OCI-LY1 (cell line): ENCODE data around the gene CSTF2.

Experiments used
- H2AFZ ChIP-seq: fragments of 200-600 bp; sonication (generic), shearing (Covaris generic); 2 replicates; pipeline ENCODE4 v1.6.0; 2014; ENCODE audit warnings: antibody characterized with exemption, mild to moderate bottlenecking, low read length
- H3F3A ChIP-seq: fragments of 200-600 bp; sonication (generic), shearing (Covaris generic); 2 replicates; pipeline ENCODE4 v1.6.0; 2014; ENCODE audit warnings: mild to moderate bottlenecking, antibody characterized with exemption, low read length, moderate library complexity; ENCODE audit not compliant: insufficient read depth
- H3K27ac ChIP-seq: fragments of 200-600 bp; sonication (generic); 2 replicates; pipeline ENCODE4 v1.5.1; 2014; ENCODE audit warnings: low read length, mixed run types, mild to moderate bottlenecking, low read depth; ENCODE audit not compliant: poor library complexity, severe bottlenecking
- H3K27me3 ChIP-seq: fragments of 200-600 bp; sonication (generic); 2 replicates; pipeline ENCODE4 v1.6.0; 2014; ENCODE audit warnings: antibody characterized with exemption, mild to moderate bottlenecking, low read length, moderate library complexity; ENCODE audit not compliant: insufficient read depth
- H3K36me3 ChIP-seq: fragments of 200-600 bp; sonication (generic); 2 replicates; pipeline ENCODE4 v1.6.1; 2014; ENCODE audit warnings: mild to moderate bottlenecking, antibody characterized with exemption, low read length, moderate library complexity, mixed read lengths; ENCODE audit not compliant: insufficient read depth
- H3K4me1 ChIP-seq: fragments of 200-600 bp; sonication (generic); 2 replicates; pipeline ENCODE4 v1.5.1; 2014; ENCODE audit warnings: mild to moderate bottlenecking, low read length, moderate library complexity; ENCODE audit not compliant: insufficient read depth, severe bottlenecking
- H3K4me2 ChIP-seq: fragments of 200-600 bp; sonication (generic), shearing (Covaris generic); 2 replicates; pipeline ENCODE4 v1.6.1; 2014; ENCODE audit warnings: low read length
- H3K4me3 ChIP-seq: fragments of 200-600 bp; sonication (generic); 2 replicates; pipeline ENCODE4 v1.5.1; 2014; ENCODE audit warnings: low read length, low read depth, mild to moderate bottlenecking, mixed read lengths; ENCODE audit not compliant: poor library complexity, severe bottlenecking
- H3K79me2 ChIP-seq: fragments of 200-600 bp; shearing (Covaris generic); 2 replicates; pipeline ENCODE4 v1.6.1; 2016; ENCODE audit warnings: mixed run types, low read length, mixed read lengths; ENCODE audit not compliant: insufficient read depth
- H3K9ac ChIP-seq: fragments of 200-600 bp; sonication (generic), shearing (Covaris generic); 2 replicates; pipeline ENCODE4 v1.6.1; 2014; ENCODE audit warnings: mild to moderate bottlenecking, low read length, mixed read lengths
- H3K9me2 ChIP-seq: fragments of 200-600 bp; sonication (generic), shearing (Covaris generic); 2 replicates; pipeline ENCODE4 v1.6.1; 2014; ENCODE audit warnings: low read depth, mild to moderate bottlenecking, low read length, mixed read lengths
- H3K9me3 ChIP-seq: fragments of 200-600 bp; shearing (Covaris generic); 2 replicates; pipeline ENCODE4 v1.6.1; 2014; ENCODE audit warnings: low read length, mixed read lengths
- H4K20me1 ChIP-seq: fragments of 200-600 bp; sonication (generic), shearing (Covaris generic); 2 replicates; pipeline ENCODE4 v1.6.0; 2016; ENCODE audit warnings: mild to moderate bottlenecking, low read length; ENCODE audit not compliant: insufficient read depth
- EZH2 ChIP-seq: fragments of 200-600 bp; sonication (generic), shearing (Covaris generic); IDR thresholded peaks from 2 replicates; pipeline ENCODE4 v1.8.0; 2017; ENCODE audit warnings: borderline replicate concordance, mixed run types, mild to moderate bottlenecking, antibody characterized with exemption, low read length, moderate library complexity, mixed read lengths
- TF ChIP-seq, protein P1 (sequence below): fragments of 200-600 bp; sonication (generic), shearing (Covaris generic); IDR thresholded peaks from 2 replicates; pipeline ENCODE4 v1.5.1; 2017; ENCODE audit warnings: mild to moderate bottlenecking, antibody characterized with exemption, low read length, moderate library complexity, mixed read lengths

CSTF2 gene

DNA sequence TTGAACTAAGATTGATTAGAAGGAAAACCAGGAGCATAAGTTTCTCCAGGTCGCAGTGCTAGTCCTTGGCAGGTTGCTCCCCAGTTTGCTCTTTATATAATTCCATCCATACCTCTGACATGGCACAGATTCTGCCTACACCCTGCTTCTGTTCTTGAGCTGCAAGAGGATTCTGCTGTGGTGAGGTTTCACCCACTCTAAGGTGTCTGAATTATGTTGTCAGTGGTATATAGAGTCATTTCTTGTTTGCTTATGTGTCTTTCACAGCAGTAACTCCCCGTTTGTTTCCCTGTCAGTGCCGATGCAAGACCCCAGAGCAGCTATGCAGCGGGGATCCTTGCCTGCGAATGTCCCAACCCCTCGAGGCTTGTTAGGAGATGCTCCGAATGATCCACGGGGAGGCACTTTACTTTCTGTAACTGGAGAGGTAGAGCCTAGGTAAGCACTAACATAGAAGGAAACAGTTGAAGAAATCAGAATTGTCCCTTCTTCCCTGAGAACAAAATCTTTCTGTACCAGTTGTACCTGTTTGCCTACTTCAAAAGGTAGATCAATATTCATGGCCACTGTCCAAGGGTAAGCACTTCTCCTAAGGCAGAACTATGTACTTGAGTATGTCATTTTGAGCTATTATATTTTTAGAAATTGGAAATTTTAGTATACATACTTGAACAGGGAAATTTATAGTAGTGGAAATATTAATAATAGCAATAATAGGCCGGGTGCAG lies 11.2 kb downstream of the CSTF2 start:
- Histone ChIP-seq H3K27me3 (no peaks in the 10 kb centered on the region), H3K4me1 (no peaks in the 10 kb centered on the region), H3K9me3 (no peaks in the 10 kb centered on the region), H2AFZ (no peak overlapping the region), H4K20me1 (no peaks in the 10 kb centered on the region), H3K79me2 (no peaks in the 10 kb centered on the region), H3F3A (no peaks in the 10 kb centered on the region), H3K9ac (no peak overlapping the region), H3K9me2 (no peaks in the 10 kb centered on the region), H3K4me2 (no peak overlapping the region), H3K4me3 (no peak overlapping the region), H3K36me3 (peaks cover 72% of the 10 kb centered on the region), H3K27ac (no peak overlapping the region)
- TF ChIP-seq, protein P1, sequence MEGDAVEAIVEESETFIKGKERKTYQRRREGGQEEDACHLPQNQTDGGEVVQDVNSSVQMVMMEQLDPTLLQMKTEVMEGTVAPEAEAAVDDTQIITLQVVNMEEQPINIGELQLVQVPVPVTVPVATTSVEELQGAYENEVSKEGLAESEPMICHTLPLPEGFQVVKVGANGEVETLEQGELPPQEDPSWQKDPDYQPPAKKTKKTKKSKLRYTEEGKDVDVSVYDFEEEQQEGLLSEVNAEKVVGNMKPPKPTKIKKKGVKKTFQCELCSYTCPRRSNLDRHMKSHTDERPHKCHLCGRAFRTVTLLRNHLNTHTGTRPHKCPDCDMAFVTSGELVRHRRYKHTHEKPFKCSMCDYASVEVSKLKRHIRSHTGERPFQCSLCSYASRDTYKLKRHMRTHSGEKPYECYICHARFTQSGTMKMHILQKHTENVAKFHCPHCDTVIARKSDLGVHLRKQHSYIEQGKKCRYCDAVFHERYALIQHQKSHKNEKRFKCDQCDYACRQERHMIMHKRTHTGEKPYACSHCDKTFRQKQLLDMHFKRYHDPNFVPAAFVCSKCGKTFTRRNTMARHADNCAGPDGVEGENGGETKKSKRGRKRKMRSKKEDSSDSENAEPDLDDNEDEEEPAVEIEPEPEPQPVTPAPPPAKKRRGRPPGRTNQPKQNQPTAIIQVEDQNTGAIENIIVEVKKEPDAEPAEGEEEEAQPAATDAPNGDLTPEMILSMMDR: no peak
- TF ChIP-seq EZH2: no peak

DNA sequence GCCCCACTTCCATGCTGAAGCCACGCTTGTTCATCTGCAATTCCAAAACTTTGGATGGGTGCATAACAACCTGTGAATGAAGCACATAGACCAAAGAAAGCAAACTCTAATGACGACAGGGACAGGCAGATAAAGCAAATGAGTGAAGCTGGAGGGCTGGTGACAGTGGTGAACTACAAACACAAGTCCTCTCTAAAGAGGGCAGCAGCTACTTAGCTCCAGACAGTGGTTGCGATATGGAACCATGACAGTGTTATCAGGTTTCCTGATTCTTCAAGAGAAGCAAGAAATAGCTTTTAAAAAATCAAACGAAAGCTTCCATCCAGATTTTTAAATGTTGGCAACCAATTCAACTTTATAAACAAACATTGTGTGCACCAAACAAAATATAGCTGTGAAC lies 30.1 kb downstream of the CSTF2 start:
- H3F3A ChIP-seq: no peaks in the 10 kb centered on the region
- TF ChIP-seq, protein P1: no peak
- TF ChIP-seq EZH2: no peak
- no peak overlapping the region for H3K4me2 ChIP-seq
- no peaks in the 10 kb centered on the region for H3K9me2 ChIP-seq
- H3K9ac ChIP-seq: no peak overlapping the region
- H4K20me1 ChIP-seq: no peaks in the 10 kb centered on the region
- H3K27ac ChIP-seq: no peak overlapping the region
- no peaks in the 10 kb centered on the region for H3K27me3 ChIP-seq
- H3K4me1 ChIP-seq: no peaks in the 10 kb centered on the region
- H3K36me3 ChIP-seq: no peaks in the 10 kb centered on the region
- H3K9me3 ChIP-seq: no peaks in the 10 kb centered on the region
- no peaks in the 10 kb centered on the region for H3K79me2 ChIP-seq
- H2AFZ ChIP-seq: no peak overlapping the region
- no peak overlapping the region for H3K4me3 ChIP-seq

DNA sequence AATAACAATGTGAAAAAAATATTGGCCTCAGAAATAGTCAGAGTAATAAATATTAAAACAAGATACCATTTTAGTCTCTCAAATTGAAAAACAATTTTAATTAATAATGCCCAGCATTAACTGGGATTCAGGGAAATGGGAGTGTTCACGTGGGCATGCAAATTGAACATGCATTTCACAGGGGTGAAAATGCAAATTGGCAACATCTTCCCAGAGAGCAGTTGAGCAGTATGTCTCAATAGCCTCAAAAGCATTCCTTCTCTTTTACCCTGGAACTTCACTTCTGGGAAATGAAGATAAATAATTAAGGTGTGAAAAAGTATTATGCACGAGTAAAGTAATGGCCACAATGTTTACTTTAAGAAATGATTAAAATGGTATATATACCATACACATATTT lies 32.6 kb downstream of the CSTF2 start:
- no peaks in the 10 kb centered on the region for H3K27me3 ChIP-seq
- no peak overlapping the region for H3K4me2 ChIP-seq
- H3K9me2 ChIP-seq: no peaks in the 10 kb centered on the region
- no peak overlapping the region for H3K4me3 ChIP-seq
- H3K9me3 ChIP-seq: no peaks in the 10 kb centered on the region
- H3K4me1 ChIP-seq: no peaks in the 10 kb centered on the region
- no peak overlapping the region for H3K9ac ChIP-seq
- TF ChIP-seq EZH2: no peak
- no peaks in the 10 kb centered on the region for H4K20me1 ChIP-seq
- H3K79me2 ChIP-seq: no peaks in the 10 kb centered on the region
- no peaks in the 10 kb centered on the region for H3F3A ChIP-seq
- H2AFZ ChIP-seq: no peak overlapping the region
- H3K27ac ChIP-seq: no peak overlapping the region
- no peaks in the 10 kb centered on the region for H3K36me3 ChIP-seq

DNA sequence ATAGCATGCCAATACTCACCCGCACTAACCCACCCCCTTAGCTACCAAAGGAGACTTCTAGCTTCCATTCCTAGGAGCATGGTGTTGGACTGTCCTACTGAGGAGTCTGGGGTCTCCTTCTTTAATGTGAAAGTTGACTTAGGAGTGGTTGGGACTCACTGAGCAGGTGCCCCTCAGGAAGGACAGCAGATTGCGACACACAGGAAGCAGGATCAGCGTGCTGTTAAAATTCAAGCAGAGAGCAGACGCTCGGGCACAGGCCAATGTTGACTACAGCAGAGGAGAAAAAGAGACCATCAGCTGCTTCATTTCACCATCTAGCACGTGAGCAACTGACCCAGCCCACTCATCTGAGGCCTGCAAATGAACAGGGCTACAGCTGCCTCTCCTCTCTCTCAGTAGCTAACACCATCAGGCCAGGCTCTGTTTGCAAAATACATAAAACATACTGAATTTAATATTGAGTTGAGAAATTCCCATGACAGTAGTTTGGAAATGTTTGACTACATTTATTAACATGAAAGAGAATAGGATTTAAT lies 43.2 kb downstream of the CSTF2 start:
- TF ChIP-seq EZH2: no peak
- TF ChIP-seq, protein P1: no peak
- Histone ChIP-seq H3K36me3 (no peaks in the 10 kb centered on the region), H3K27me3 (no peaks in the 10 kb centered on the region), H3K4me1 (no peaks in the 10 kb centered on the region), H3K4me2 (no peak overlapping the region), H3K9me3 (no peaks in the 10 kb centered on the region), H2AFZ (no peak overlapping the region), H3K9ac (no peak overlapping the region), H3K4me3 (no peak overlapping the region), H3K27ac (no peak overlapping the region), H3K79me2 (no peaks in the 10 kb centered on the region), H3K9me2 (no peaks in the 10 kb centered on the region), H4K20me1 (no peaks in the 10 kb centered on the region), H3F3A (no peaks in the 10 kb centered on the region)
